ENCODE results near the gene ZMYM4. TPM values are rescaled to one million over a fixed set of nuclear protein-coding genes. Genes with fewer than 3 reads are reported as not detected.
"Not testable (repeated sequence)": the region's sequence is repeated elsewhere in the genome, so short reads cannot be mapped to it uniquely, and the experiment has no call there.

The ZMYM4 gene
- total RNA-seq, 8 experiments from 2014 or later, result 34.4 to 82.5 (median 63.3) TPM

- Histone ChIP-seq H3K4me3 (no peak overlapping the region), H3K4me1 (replicated peaks in 1 of 2) (no peaks in the 10 kb centered on the region), H3K27ac (no peak overlapping the region)
- no peak for ATAC-seq (replicated peaks in 6 of 8)
- 86 to 100% (median 95%) methylated on average over 2 to 4 of the region's 4 CpGs; no CpG with 5 or more reads in 2 of the 10 experiments for WGBS, 10 experiments
- in situ Hi-C loops (cut with MboI; ENCODE audit: low pct_unique_long_range_greater_than_20kb in 2 of 9, low sequenced_read_pairs in 9 of 9, unreplicated experiment in 9 of 9), result loop anchor here in 3 of 9 experiments (25.0 kb wide), 2 partner anchors 258 to 283 kb away; partner anchors contain the start of gene C1orf216 (in 1 of the 3)
Observed at GRCh38 chr1:35454176-35454575, 185.7 kb downstream of the ZMYM4 start.

- H3K4me3 ChIP-seq, result no peak overlapping the region
- no peak overlapping the region for H3K27ac ChIP-seq
- in situ Hi-C loops (cut with MboI; ENCODE audit: low pct_unique_long_range_greater_than_20kb in 2 of 9, low sequenced_read_pairs in 9 of 9, unreplicated experiment in 9 of 9), result loop anchor here in 3 of 9 experiments (25.0 kb wide), 2 partner anchors 258 to 283 kb away; partner anchors contain the start of gene C1orf216 (in 1 of the 3)
Observed at GRCh38 chr1:35454616-35455015, 186.1 kb downstream of the ZMYM4 start.

GRCh38 chr1:35460796-35461195, 192.3 kb downstream of the ZMYM4 start:
- in situ Hi-C loops (cut with MboI; ENCODE audit: low pct_unique_long_range_greater_than_20kb in 2 of 9, low sequenced_read_pairs in 9 of 9, unreplicated experiment in 9 of 9), result loop anchor here in 3 of 9 experiments (25.0 kb wide), 2 partner anchors 252 to 277 kb away; partner anchors contain the start of gene C1orf216 (in 1 of the 3)
- no peak for ATAC-seq (replicated peaks in 6 of 8)
- 65 to 100% (median 88%) methylated on average over 1 to 2 of the region's 2 CpGs for WGBS, 10 experiments
- Histone ChIP-seq H3K27ac (no peak overlapping the region), H3K4me3 (no peak overlapping the region), H3K4me1 (replicated peaks in 1 of 2) (no peaks in the 10 kb centered on the region)

More at GRCh38 chr1:35454616-35455015, 186.1 kb downstream of the ZMYM4 start:
- ATAC-seq (replicated peaks in 6 of 8), result peak in 2 of 8 experiments; percentile 14 to 18
- WGBS, 10 experiments, result 17 to 100% (median 81%) methylated on average over 1 of the region's 1 CpG; no CpG with 5 or more reads in 2 of the 10 experiments
- no peaks in the 10 kb centered on the region for H3K4me1 ChIP-seq (replicated peaks in 1 of 2)

GRCh38 chr1:35461966-35462651, 193.6 kb downstream of the ZMYM4 start:
- ATAC-seq (replicated peaks in 6 of 8), result no peak
- WGBS, 10 experiments, result 58 to 100% (median 96%) methylated on average over 2 to 5 of the region's 5 CpGs; no CpG with 5 or more reads in 1 of the 10 experiments
- Histone ChIP-seq H3K27ac (no peak overlapping the region), H3K4me1 (replicated peaks in 1 of 2) (no peaks in the 10 kb centered on the region), H3K4me3 (no peak overlapping the region)
- in situ Hi-C loops (cut with MboI; ENCODE audit: low pct_unique_long_range_greater_than_20kb in 2 of 9, low sequenced_read_pairs in 9 of 9, unreplicated experiment in 9 of 9), result loop anchor here in 3 of 9 experiments (25.0 kb wide), 2 partner anchors 250 to 275 kb away; partner anchors contain the start of gene C1orf216 (in 1 of the 3)

GRCh38 chr1:35463232-35463631, 194.7 kb downstream of the ZMYM4 start:
- ATAC-seq (replicated peaks in 6 of 8), result no peak
- in situ Hi-C loops (cut with MboI; ENCODE audit: low pct_unique_long_range_greater_than_20kb in 2 of 9, low sequenced_read_pairs in 9 of 9, unreplicated experiment in 9 of 9), result loop anchor here in 3 of 9 experiments (25.0 kb wide), 2 partner anchors 249 to 274 kb away; partner anchors contain the start of gene C1orf216 (in 1 of the 3)
- Histone ChIP-seq H3K27ac (no peak overlapping the region), H3K4me1 (replicated peaks in 1 of 2) (no peaks in the 10 kb centered on the region), H3K4me3 (no peak overlapping the region)
- WGBS, 10 experiments, result 17 to 100% (median 100%) methylated on average over 1 to 2 of the region's 2 CpGs; no CpG with 5 or more reads in 2 of the 10 experiments

GRCh38 chr1:35463749-35464148, 195.2 kb downstream of the ZMYM4 start:
- H3K27ac ChIP-seq; H3K4me3 ChIP-seq; H3K4me1 ChIP-seq (replicated peaks in 1 of 2); ATAC-seq (replicated peaks in 6 of 8): not testable (repeated sequence)
- in situ Hi-C loops (cut with MboI; ENCODE audit: low pct_unique_long_range_greater_than_20kb in 2 of 9, low sequenced_read_pairs in 9 of 9, unreplicated experiment in 9 of 9), result loop anchor here in 3 of 9 experiments (25.0 kb wide), 2 partner anchors 249 to 274 kb away; partner anchors contain the start of gene C1orf216 (in 1 of the 3)
- WGBS, 10 experiments, result 60 to 100% (median 89%) methylated on average over 1 to 2 of the region's 2 CpGs; no CpG with 5 or more reads in 3 of the 10 experiments

- peak in 1 of 8 experiments; percentile 36 for ATAC-seq (replicated peaks in 6 of 8)
- H3K4me3 ChIP-seq, result no peak overlapping the region
- 60 to 100% (median 100%) methylated on average over 1 of the region's 1 CpG; no CpG with 5 or more reads in 5 of the 10 experiments for WGBS, 10 experiments
- no peaks in the 10 kb centered on the region for H3K4me1 ChIP-seq (replicated peaks in 1 of 2)
- in situ Hi-C loops (cut with MboI; ENCODE audit: low pct_unique_long_range_greater_than_20kb in 2 of 9, low sequenced_read_pairs in 9 of 9, unreplicated experiment in 9 of 9), result loop anchor here in 3 of 9 experiments (25.0 kb wide), 2 partner anchors 246 to 271 kb away; partner anchors contain the start of gene C1orf216 (in 1 of the 3)
- H3K27ac ChIP-seq, result no peak overlapping the region
Observed at GRCh38 chr1:35466120-35466519, 197.6 kb downstream of the ZMYM4 start.

- Histone ChIP-seq H3K4me3 (no peak overlapping the region), H3K27ac (no peak overlapping the region), H3K4me1 (replicated peaks in 1 of 2) (no peaks in the 10 kb centered on the region)
- peak in 3 of 8 experiments; percentile 62 to 75 (median 70) for ATAC-seq (replicated peaks in 6 of 8)
- WGBS, 10 experiments, result 34 to 96% (median 62%) methylated on average over 1 to 4 of the region's 4 CpGs
- in situ Hi-C loops (cut with MboI; ENCODE audit: low pct_unique_long_range_greater_than_20kb in 2 of 9, low sequenced_read_pairs in 9 of 9, unreplicated experiment in 9 of 9), result loop anchor here in 3 of 9 experiments (25.0 kb wide), 2 partner anchors 241 to 266 kb away; partner anchors contain the start of gene C1orf216 (in 1 of the 3)
Observed at GRCh38 chr1:35470977-35471613, 202.6 kb downstream of the ZMYM4 start.

Other genes starting within 250 kb of the ZMYM4 start
- 10 to 100 TPM; 18.0 to 33.5 (median 23.3) TPM for gene ZMYM6, start 236.8 kb upstream of the ZMYM4 start, total RNA-seq
- 10 to 100 TPM; 11.6 to 25.1 (median 14.4) TPM for gene ZMYM1, start 189.3 kb upstream of the ZMYM4 start, total RNA-seq
- 100 to 1,000 TPM; 165 to 606 (median 223) TPM for gene SFPQ, start 75.6 kb upstream of the ZMYM4 start, total RNA-seq